ENCODE data around the gene MAP2K1.

GRCh38 chr15:66474135-66474534 lies 87.4 kb downstream of the MAP2K1 start:
- no peak for TF ChIP-seq RAD21 (IDR thresholded peaks at IDR 0.05)
- no peak for TF ChIP-seq REST (IDR thresholded peaks at IDR 0.05)
- TF ChIP-seq, protein P1, sequence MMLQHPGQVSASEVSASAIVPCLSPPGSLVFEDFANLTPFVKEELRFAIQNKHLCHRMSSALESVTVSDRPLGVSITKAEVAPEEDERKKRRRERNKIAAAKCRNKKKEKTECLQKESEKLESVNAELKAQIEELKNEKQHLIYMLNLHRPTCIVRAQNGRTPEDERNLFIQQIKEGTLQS (IDR thresholded peaks at IDR 0.05), result no peak
- TF ChIP-seq, protein P2, sequence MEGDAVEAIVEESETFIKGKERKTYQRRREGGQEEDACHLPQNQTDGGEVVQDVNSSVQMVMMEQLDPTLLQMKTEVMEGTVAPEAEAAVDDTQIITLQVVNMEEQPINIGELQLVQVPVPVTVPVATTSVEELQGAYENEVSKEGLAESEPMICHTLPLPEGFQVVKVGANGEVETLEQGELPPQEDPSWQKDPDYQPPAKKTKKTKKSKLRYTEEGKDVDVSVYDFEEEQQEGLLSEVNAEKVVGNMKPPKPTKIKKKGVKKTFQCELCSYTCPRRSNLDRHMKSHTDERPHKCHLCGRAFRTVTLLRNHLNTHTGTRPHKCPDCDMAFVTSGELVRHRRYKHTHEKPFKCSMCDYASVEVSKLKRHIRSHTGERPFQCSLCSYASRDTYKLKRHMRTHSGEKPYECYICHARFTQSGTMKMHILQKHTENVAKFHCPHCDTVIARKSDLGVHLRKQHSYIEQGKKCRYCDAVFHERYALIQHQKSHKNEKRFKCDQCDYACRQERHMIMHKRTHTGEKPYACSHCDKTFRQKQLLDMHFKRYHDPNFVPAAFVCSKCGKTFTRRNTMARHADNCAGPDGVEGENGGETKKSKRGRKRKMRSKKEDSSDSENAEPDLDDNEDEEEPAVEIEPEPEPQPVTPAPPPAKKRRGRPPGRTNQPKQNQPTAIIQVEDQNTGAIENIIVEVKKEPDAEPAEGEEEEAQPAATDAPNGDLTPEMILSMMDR (IDR thresholded peaks at IDR 0.05; ENCODE audit: low read depth, low read length, missing input control), result no peak
- TF ChIP-seq, protein P3, sequence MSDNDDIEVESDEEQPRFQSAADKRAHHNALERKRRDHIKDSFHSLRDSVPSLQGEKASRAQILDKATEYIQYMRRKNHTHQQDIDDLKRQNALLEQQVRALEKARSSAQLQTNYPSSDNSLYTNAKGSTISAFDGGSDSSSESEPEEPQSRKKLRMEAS (IDR thresholded peaks at IDR 0.05), result no peak
- TF ChIP-seq YY1 (IDR thresholded peaks at IDR 0.05), result no peak
- TF ChIP-seq, protein P4, sequence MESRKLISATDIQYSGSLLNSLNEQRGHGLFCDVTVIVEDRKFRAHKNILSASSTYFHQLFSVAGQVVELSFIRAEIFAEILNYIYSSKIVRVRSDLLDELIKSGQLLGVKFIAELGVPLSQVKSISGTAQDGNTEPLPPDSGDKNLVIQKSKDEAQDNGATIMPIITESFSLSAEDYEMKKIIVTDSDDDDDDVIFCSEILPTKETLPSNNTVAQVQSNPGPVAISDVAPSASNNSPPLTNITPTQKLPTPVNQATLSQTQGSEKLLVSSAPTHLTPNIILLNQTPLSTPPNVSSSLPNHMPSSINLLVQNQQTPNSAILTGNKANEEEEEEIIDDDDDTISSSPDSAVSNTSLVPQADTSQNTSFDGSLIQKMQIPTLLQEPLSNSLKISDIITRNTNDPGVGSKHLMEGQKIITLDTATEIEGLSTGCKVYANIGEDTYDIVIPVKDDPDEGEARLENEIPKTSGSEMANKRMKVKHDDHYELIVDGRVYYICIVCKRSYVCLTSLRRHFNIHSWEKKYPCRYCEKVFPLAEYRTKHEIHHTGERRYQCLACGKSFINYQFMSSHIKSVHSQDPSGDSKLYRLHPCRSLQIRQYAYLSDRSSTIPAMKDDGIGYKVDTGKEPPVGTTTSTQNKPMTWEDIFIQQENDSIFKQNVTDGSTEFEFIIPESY (IDR thresholded peaks at IDR 0.05), result no peak
- no peak for TF ChIP-seq TAF1 (conservative IDR thresholded peaks at IDR 0.05)

All from liver (tissue), 3 donors.